ENCODE measurements around the gene HTT. TPM values are rescaled to one million over a fixed set of nuclear protein-coding genes. Genes with fewer than 3 reads are reported as not detected.

The HTT gene
- total RNA-seq, 1 experiment from 2014 or later = 37.4 TPM

DNA sequence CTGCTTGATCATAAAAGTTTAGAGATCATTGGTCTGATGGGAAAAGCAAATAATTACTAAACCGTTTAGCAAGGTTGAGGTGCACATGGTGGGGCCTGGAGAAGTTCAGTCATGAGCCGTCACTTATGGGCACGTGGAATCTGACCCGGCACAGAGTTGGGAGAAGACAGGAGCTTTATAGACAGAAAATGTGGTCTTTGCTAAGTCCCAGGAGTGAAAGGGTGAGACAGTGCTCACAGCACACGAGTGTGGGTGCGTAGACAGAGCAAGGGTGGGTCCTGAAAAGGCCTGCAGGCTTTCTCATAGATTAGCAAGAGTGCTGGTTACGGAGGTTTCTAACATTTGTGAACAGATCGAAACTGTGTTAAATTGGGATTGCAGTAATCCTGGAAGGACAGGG lies 43.8 kb downstream of the HTT start:
- ChIA-PET RAD21 (ENCODE audit: low non-redundant PET in 1 of 2, low total read pairs in 2 of 2, uncharacterized antibody in 2 of 2, unreplicated experiment in 2 of 2) (no interaction called here), CTCF (no interaction called here), POLR2A (no interaction called here)
- peaks cover 27 to 28% of the 10 kb centered on the region in 2 experiments for H3K36me3 ChIP-seq (ENCODE audit: control insufficient read depth in 1 of 2, insufficient read depth in 2 of 2, low read length in 2 of 2)
- H3K9me2 ChIP-seq (ENCODE audit: insufficient read depth) = no peaks in the 10 kb centered on the region
- H3K4me2 ChIP-seq (ENCODE audit: low read length) = no peak overlapping the region
- H3K79me2 ChIP-seq (ENCODE audit: insufficient read depth, low read length) = no peaks in the 10 kb centered on the region
- no peak overlapping the region for H3K27ac ChIP-seq (ENCODE audit: low read depth, low read length)
- no peak overlapping the region for H3K4me3 ChIP-seq (replicated peaks in 1 of 2; ENCODE audit: low read depth in 1 of 2, low read length in 2 of 2)
- intact Hi-C loops (cut with micrococcal nuclease) = no loop called here
- BruUV-seq (replicated peaks) = no TSS peak
- H2AFZ ChIP-seq (ENCODE audit: low read depth, low read length, poor library complexity, severe bottlenecking) = no peak overlapping the region
- ATAC-seq = no peak
- H3K9ac ChIP-seq (ENCODE audit: low read length) = no peak overlapping the region
- H3K9me3 ChIP-seq (ENCODE audit: control insufficient read depth in 1 of 2, insufficient read depth in 1 of 2, low read depth in 1 of 2, low read length in 2 of 2) = no peaks in the 10 kb centered on the region
- TF ChIP-seq EGR1 (IDR thresholded peaks at IDR 0.05; ENCODE audit: low read depth) (no peak), EZH2 (IDR thresholded peaks at IDR 0.05) (no peak), SP1 (IDR thresholded peaks at IDR 0.05; ENCODE audit: low read depth) (no peak), CTCF (IDR thresholded peaks at IDR 0.05 in 2 of 3, conservative IDR thresholded peaks at IDR 0.05 in 1 of 3; ENCODE audit: borderline replicate concordance in 1 of 3, insufficient read depth in 1 of 3, low read depth in 2 of 3, low read length in 2 of 3) (no peak), JUND (IDR thresholded peaks at IDR 0.05) (no peak), MAX (IDR thresholded peaks at IDR 0.05) (no peak)
- no peak for DNase-seq (ENCODE audit: low read depth, low spot score)
- H3K27me3 ChIP-seq (ENCODE audit: insufficient read depth, low read length) = no peaks in the 10 kb centered on the region
- no peaks in the 10 kb centered on the region for H4K20me1 ChIP-seq (ENCODE audit: insufficient read depth)
- H3K4me1 ChIP-seq (ENCODE audit: control insufficient read depth in 1 of 2, insufficient read depth in 2 of 2, low read length in 2 of 2) = no peaks in the 10 kb centered on the region

GRCh38 chr4:3119464-3119863 lies 45.0 kb downstream of the HTT start:
- no peak overlapping the region for H3K27ac ChIP-seq (ENCODE audit: low read depth, low read length)
- H3K36me3 ChIP-seq (ENCODE audit: control insufficient read depth in 1 of 2, insufficient read depth in 2 of 2, low read length in 2 of 2) = peaks cover 27 to 28% of the 10 kb centered on the region in 2 experiments
- no peaks in the 10 kb centered on the region for H3K27me3 ChIP-seq (ENCODE audit: insufficient read depth, low read length)
- BruUV-seq (replicated peaks) = no TSS peak
- H2AFZ ChIP-seq (ENCODE audit: low read depth, low read length, poor library complexity, severe bottlenecking) = no peak overlapping the region
- TF ChIP-seq CEBPB (IDR thresholded peaks at IDR 0.05; ENCODE audit: low read depth) = no peak
- TF ChIP-seq POLR2A (IDR thresholded peaks at IDR 0.05; ENCODE audit: borderline replicate concordance, extremely low read depth, insufficient read depth, insufficient read length) = no peak
- no peak for TF ChIP-seq RAD21 (IDR thresholded peaks at IDR 0.05; ENCODE audit: low read depth)
- TF ChIP-seq, protein P1, sequence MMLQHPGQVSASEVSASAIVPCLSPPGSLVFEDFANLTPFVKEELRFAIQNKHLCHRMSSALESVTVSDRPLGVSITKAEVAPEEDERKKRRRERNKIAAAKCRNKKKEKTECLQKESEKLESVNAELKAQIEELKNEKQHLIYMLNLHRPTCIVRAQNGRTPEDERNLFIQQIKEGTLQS (IDR thresholded peaks at IDR 0.05) = no peak
- no peak for TF ChIP-seq YY1 (IDR thresholded peaks at IDR 0.05; ENCODE audit: extremely low read depth, insufficient replicate concordance, low read depth, low read length)
- no peak for TF ChIP-seq SP1 (IDR thresholded peaks at IDR 0.05; ENCODE audit: low read depth)
- no peak for TF ChIP-seq EGR1 (IDR thresholded peaks at IDR 0.05; ENCODE audit: low read depth)
- TF ChIP-seq MAX (IDR thresholded peaks at IDR 0.05) = no peak
- H4K20me1 ChIP-seq (ENCODE audit: insufficient read depth) = no peaks in the 10 kb centered on the region
- no peaks in the 10 kb centered on the region for H3K9me2 ChIP-seq (ENCODE audit: insufficient read depth)
- H3K4me3 ChIP-seq (replicated peaks in 1 of 2; ENCODE audit: low read depth in 1 of 2, low read length in 2 of 2) = no peak overlapping the region
- H3K9ac ChIP-seq (ENCODE audit: low read length) = no peak overlapping the region
- H3K79me2 ChIP-seq (ENCODE audit: insufficient read depth, low read length) = no peaks in the 10 kb centered on the region
- H3K4me1 ChIP-seq (ENCODE audit: control insufficient read depth in 1 of 2, insufficient read depth in 2 of 2, low read length in 2 of 2) = no peaks in the 10 kb centered on the region
- ChIA-PET CTCF (no interaction called here), POLR2A (no interaction called here), RAD21 (ENCODE audit: low non-redundant PET in 1 of 2, low total read pairs in 2 of 2, uncharacterized antibody in 2 of 2, unreplicated experiment in 2 of 2) (no interaction called here)
- no peak overlapping the region for H3K4me2 ChIP-seq (ENCODE audit: low read length)
- no peaks in the 10 kb centered on the region for H3K9me3 ChIP-seq (ENCODE audit: control insufficient read depth in 1 of 2, insufficient read depth in 1 of 2, low read depth in 1 of 2, low read length in 2 of 2)
- ATAC-seq (no peak), DNase-seq (ENCODE audit: low read depth, low spot score) (no peak)
- intact Hi-C loops (cut with micrococcal nuclease) = no loop called here
